ENCODE measurements around the gene IGFBPL1. TPM values are rescaled to one million over a fixed set of nuclear protein-coding genes. Genes with fewer than 3 reads are reported as not detected.

The IGFBPL1 gene
- total and polyA plus RNA-seq, 2 of the 8 experiments (the other 6 are each of a cell fraction or from before 2014, with no cell fraction given), result 31.3 to 33.8 TPM

- Histone ChIP-seq H4K91ac (replicated peaks; ENCODE audit: insufficient read length, low read length) (no peak overlapping the region), H4K8ac (ENCODE audit: extremely low read depth, insufficient read depth, low read length) (no peak overlapping the region), H3K9ac (replicated peaks in 1 of 4; ENCODE audit: extremely low read depth in 1 of 4, low read depth in 3 of 4, low read length in 3 of 4) (no peak overlapping the region), H3K36me3 (ENCODE audit: control insufficient read depth in 2 of 4, insufficient read depth in 4 of 4, low read length in 3 of 4) (no peaks in the 10 kb centered on the region), H3K18ac (ENCODE audit: extremely low read depth, low read length) (no peak overlapping the region), H3K27ac (ENCODE audit: low read depth, low read length) (no peak overlapping the region), H3K4me1 (replicated peaks in 1 of 4; ENCODE audit: control insufficient read depth in 3 of 4, insufficient read depth in 4 of 4, low read length in 3 of 4) (peaks cover 0 to 4% (median 0%) of the 10 kb centered on the region in 4 experiments; a peak in 3 of 7 replicates), H3K14ac (ENCODE audit: insufficient read length) (no peak overlapping the region), H3K79me1 (ENCODE audit: low read depth, low read length) (no peaks in the 10 kb centered on the region), H3K9me3 (ENCODE audit: insufficient read depth in 2 of 2, low read depth in 1 of 2, low read length in 1 of 2) (no peaks in the 10 kb centered on the region; a peak in 1 of 4 replicates), H3K23me2 (ENCODE audit: low read depth, low read length) (no peaks in the 10 kb centered on the region), H2AK5ac (ENCODE audit: low read depth, low read length) (no peak overlapping the region), H2BK120ac (replicated peaks; ENCODE audit: low read depth, low read length) (no peak overlapping the region), H3K79me2 (ENCODE audit: control insufficient read depth in 1 of 2, insufficient read depth in 2 of 2, low read length in 2 of 2) (no peaks in the 10 kb centered on the region), H2BK5ac (ENCODE audit: low read depth, low read length) (no peak overlapping the region), H3K4me3 (ENCODE audit: extremely low read depth in 1 of 4, insufficient read depth in 2 of 4, low read depth in 3 of 4, low read length in 4 of 4) (no peak overlapping the region), H3K4ac (replicated peaks; ENCODE audit: insufficient read length, low read depth, low read length) (no peak overlapping the region), H2BK12ac (ENCODE audit: low read depth, low read length) (no peak overlapping the region), H2BK15ac (ENCODE audit: low read length) (no peak overlapping the region), H3K56ac (replicated peaks; ENCODE audit: insufficient read length, low read depth, low read length) (no peak overlapping the region), H3K4me2 (ENCODE audit: insufficient read depth in 1 of 2, low read depth in 2 of 2, low read length in 2 of 2) (no peak overlapping the region), H4K5ac (ENCODE audit: insufficient read length, low read depth, low read length) (no peak overlapping the region), H4K20me1 (replicated peaks in 1 of 2; ENCODE audit: control insufficient read depth in 1 of 2, insufficient read depth in 2 of 2, low read length in 2 of 2) (no peaks in the 10 kb centered on the region), H2BK20ac (ENCODE audit: low read length) (no peak overlapping the region), H2AFZ (ENCODE audit: low read length) (no peak overlapping the region), H3K27me3 (replicated peaks in 1 of 4; ENCODE audit: control insufficient read depth in 3 of 4, extremely low read depth in 1 of 4, insufficient read depth in 3 of 4, low read length in 3 of 4) (peaks cover 0 to 7% (median 1%) of the 10 kb centered on the region in 4 experiments; a peak in 2 of 7 replicates), H3K23ac (ENCODE audit: insufficient read length) (no peak overlapping the region)
- ChIA-PET CTCF (ENCODE audit: partially characterized antibody) (interaction anchor here (0.9 to 2.9 kb wide), 3 partner anchors 26 to 41 kb away, joined by 3 to 9 read pairs (median 4); no protein-coding TSS in a partner anchor), POLR2A (ENCODE audit: partially characterized antibody) (no interaction called here)
- WGBS, 2 experiments (ENCODE audit: extremely low coverage in 1 of 2, insufficient coverage in 1 of 2, insufficient read length in 1 of 2, insufficient replicate concordance in 2 of 2, low coverage in 1 of 2, low lambda C conversion rate in 2 of 2, missing lambda C conversion rate in 1 of 2), result 87% methylated on average over 5 of the region's 5 CpGs; no CpG with 5 or more reads in 1 of the 2 experiments
- FAIRE-seq (no peak), DNase-seq (ENCODE audit: low read depth in 1 of 2, low spot score in 2 of 2) (no peak)
- TF ChIP-seq POU5F1 (IDR thresholded peaks at IDR 0.05; ENCODE audit: low read depth, low read length) (no peak), GTF2F1 (IDR thresholded peaks at IDR 0.05; ENCODE audit: borderline replicate concordance, low read depth, low read length) (no peak), KDM4A (IDR thresholded peaks at IDR 0.05; ENCODE audit: low read depth, low read length, severe bottlenecking) (no peak), EGR1 (IDR thresholded peaks at IDR 0.05; ENCODE audit: borderline replicate concordance, low read depth, low read length) (no peak), BRCA1 (IDR thresholded peaks at IDR 0.05; ENCODE audit: low read depth, low read length) (no peak), SP4 (IDR thresholded peaks at IDR 0.05; ENCODE audit: low read length) (no peak), CHD2 (IDR thresholded peaks at IDR 0.05; ENCODE audit: low read length) (no peak)
- TF ChIP-seq, protein P1, sequence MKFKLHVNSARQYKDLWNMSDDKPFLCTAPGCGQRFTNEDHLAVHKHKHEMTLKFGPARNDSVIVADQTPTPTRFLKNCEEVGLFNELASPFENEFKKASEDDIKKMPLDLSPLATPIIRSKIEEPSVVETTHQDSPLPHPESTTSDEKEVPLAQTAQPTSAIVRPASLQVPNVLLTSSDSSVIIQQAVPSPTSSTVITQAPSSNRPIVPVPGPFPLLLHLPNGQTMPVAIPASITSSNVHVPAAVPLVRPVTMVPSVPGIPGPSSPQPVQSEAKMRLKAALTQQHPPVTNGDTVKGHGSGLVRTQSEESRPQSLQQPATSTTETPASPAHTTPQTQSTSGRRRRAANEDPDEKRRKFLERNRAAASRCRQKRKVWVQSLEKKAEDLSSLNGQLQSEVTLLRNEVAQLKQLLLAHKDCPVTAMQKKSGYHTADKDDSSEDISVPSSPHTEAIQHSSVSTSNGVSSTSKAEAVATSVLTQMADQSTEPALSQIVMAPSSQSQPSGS (IDR thresholded peaks at IDR 0.05; ENCODE audit: low read length), result no peak
- TF ChIP-seq, protein P2, sequence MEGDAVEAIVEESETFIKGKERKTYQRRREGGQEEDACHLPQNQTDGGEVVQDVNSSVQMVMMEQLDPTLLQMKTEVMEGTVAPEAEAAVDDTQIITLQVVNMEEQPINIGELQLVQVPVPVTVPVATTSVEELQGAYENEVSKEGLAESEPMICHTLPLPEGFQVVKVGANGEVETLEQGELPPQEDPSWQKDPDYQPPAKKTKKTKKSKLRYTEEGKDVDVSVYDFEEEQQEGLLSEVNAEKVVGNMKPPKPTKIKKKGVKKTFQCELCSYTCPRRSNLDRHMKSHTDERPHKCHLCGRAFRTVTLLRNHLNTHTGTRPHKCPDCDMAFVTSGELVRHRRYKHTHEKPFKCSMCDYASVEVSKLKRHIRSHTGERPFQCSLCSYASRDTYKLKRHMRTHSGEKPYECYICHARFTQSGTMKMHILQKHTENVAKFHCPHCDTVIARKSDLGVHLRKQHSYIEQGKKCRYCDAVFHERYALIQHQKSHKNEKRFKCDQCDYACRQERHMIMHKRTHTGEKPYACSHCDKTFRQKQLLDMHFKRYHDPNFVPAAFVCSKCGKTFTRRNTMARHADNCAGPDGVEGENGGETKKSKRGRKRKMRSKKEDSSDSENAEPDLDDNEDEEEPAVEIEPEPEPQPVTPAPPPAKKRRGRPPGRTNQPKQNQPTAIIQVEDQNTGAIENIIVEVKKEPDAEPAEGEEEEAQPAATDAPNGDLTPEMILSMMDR (IDR thresholded peaks at IDR 0.05; ENCODE audit: control extremely low read depth in 1 of 3, insufficient read depth in 1 of 3, low read depth in 1 of 3, low read length in 3 of 3), result no peak
Measured at GRCh38 chr9:38374847-38375571, 49.2 kb downstream of the IGFBPL1 start.

All from H1 (cell line).